Measurements from ENCODE around the gene USP35. TPM values are rescaled to one million over a fixed set of nuclear protein-coding genes. Genes with fewer than 3 reads are reported as not detected.

Gene USP35
- total and polyA plus RNA-seq, 2 donors (not counting 1 experiment from before 2014, with no cell fraction given) = 4.8 to 6.0 TPM

DNA sequence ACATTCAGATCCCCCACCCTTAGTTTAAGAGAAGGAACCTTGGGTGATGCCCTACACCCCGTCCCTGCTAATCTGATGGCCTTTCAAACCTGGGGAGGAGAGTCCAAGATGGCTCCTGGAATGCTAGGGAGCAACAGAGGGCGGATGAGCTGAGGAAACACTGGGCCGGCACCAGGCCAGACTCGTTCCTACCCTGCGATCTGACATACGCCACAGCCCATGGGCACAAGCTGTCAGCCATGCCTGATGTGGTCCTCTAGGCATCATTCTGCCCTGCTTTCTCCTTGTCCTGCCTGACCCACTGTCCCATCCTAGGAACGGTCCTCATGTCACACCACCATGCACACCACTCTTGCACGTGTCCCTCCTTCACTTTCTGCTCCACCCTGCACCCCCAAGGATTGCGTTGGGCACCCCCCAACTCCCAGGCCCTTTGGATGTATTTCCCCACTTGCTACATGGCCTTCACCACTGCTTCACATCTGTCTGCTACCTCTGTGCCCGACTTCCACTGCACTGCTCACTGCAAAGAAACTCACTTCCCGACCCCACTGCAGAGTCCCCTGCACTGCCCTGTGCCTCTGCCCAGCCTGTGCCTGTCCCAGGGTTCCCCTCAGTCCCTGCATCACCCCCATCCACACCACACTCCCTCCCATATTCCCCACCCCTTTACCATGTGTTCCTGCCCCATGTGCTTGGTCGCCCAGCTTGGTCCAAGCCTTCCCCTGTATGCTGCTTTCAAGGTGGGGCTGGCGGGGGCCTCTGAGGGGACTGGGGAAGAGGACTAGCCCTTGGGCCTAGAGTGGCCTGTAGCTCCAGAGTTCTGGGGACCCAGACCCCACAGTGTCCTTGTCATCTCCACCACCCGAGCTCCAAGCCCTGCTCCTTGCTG is 29.2 kb downstream of the USP35 start:
- Histone ChIP-seq H2AFZ (ENCODE audit: insufficient read depth, low read depth, low read length, poor library complexity, severe bottlenecking) (no peak overlapping the region), H3K4me3 (ENCODE audit: control extremely low read depth in 1 of 5, extremely low read depth in 1 of 5, insufficient read depth in 1 of 5, low read depth in 2 of 5, low read length in 4 of 5) (no peak overlapping the region), H3K9ac (ENCODE audit: low read length) (no peak overlapping the region), H3K27me3 (replicated peaks in 1 of 4; ENCODE audit: control extremely low read depth in 1 of 4, control insufficient read depth in 3 of 4, insufficient read depth in 4 of 4, low read length in 3 of 4) (no peaks in the 10 kb centered on the region), H3K27ac (ENCODE audit: low read length in 2 of 2) (no peak overlapping the region), H3K79me2 (ENCODE audit: control insufficient read depth, insufficient read depth, low read length) (no peaks in the 10 kb centered on the region), H4K20me1 (ENCODE audit: control insufficient read depth, insufficient read depth, low read length, poor library complexity, severe bottlenecking) (no peaks in the 10 kb centered on the region), H3K4me2 (replicated peaks; ENCODE audit: low read depth, low read length, poor library complexity, severe bottlenecking) (no peak overlapping the region), H3K36me3 (replicated peaks in 1 of 2; ENCODE audit: control extremely low read depth in 1 of 2, control insufficient read depth in 1 of 2, extremely low read depth in 1 of 2, insufficient read depth in 2 of 2, low read length in 1 of 2) (peaks cover 3 to 40% of the 10 kb centered on the region in 2 experiments), H3K4me1 (ENCODE audit: control insufficient read depth in 2 of 2, insufficient read depth in 2 of 2, low read length in 2 of 2) (peaks cover 2 to 4% of the 10 kb centered on the region in 2 donors), H3K9me3 (ENCODE audit: control extremely low read depth in 1 of 3, control insufficient read depth in 2 of 3, insufficient read depth in 1 of 3, low read length in 2 of 3) (no peaks in the 10 kb centered on the region)
- DNase-seq (no peak), ATAC-seq (ENCODE audit: low read depth) (no peak)
- WGBS (ENCODE audit: insufficient coverage) = 97% methylated on average over 14 of the region's 14 CpGs
- Mint-ChIP-seq H3K27ac (no peak overlapping the region), H3K4me3 (no peak overlapping the region), H3K27me3 (no peaks in the 10 kb centered on the region), H3K4me1 (peaks cover 5% of the 10 kb centered on the region), H3K9me3 (ENCODE audit: insufficient read depth) (no peaks in the 10 kb centered on the region)
- CTCF ChIA-PET = interaction anchor here (0.7 to 1.9 kb wide), 3 partner anchors 10 to 346 kb away, joined by 3 to 6 read pairs (median 3); no protein-coding TSS in a partner anchor
- POLR2A ChIA-PET = no interaction called here
- TF ChIP-seq, protein P1, sequence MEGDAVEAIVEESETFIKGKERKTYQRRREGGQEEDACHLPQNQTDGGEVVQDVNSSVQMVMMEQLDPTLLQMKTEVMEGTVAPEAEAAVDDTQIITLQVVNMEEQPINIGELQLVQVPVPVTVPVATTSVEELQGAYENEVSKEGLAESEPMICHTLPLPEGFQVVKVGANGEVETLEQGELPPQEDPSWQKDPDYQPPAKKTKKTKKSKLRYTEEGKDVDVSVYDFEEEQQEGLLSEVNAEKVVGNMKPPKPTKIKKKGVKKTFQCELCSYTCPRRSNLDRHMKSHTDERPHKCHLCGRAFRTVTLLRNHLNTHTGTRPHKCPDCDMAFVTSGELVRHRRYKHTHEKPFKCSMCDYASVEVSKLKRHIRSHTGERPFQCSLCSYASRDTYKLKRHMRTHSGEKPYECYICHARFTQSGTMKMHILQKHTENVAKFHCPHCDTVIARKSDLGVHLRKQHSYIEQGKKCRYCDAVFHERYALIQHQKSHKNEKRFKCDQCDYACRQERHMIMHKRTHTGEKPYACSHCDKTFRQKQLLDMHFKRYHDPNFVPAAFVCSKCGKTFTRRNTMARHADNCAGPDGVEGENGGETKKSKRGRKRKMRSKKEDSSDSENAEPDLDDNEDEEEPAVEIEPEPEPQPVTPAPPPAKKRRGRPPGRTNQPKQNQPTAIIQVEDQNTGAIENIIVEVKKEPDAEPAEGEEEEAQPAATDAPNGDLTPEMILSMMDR (IDR thresholded peaks at IDR 0.05) = no peak
- TF ChIP-seq EZH2 (IDR thresholded peaks at IDR 0.05; ENCODE audit: borderline replicate concordance, insufficient read depth, low read depth, low read length, poor library complexity, severe bottlenecking) = no peak
- intact Hi-C loops (cut with micrococcal nuclease) = no loop called here
